Parietal lobe (tissue), 1 donor: Measurements from ENCODE around the gene RSPH6A. TPM values are rescaled to one million over a fixed set of nuclear protein-coding genes. Genes with fewer than 3 reads are reported as not detected.

ENCODE experiments used
- total RNA-seq: library from RNA; depleted of rRNA; stranded (reverse); fragments of >200 nt; gene quantifications from one replicate; pipeline ENCODE4 v1.2.3, GENCODE V29; 2014

Gene RSPH6A
- total RNA-seq: 0.31 TPM

GRCh38 chr19:45814851-45815480 is at the start of gene RSPH6A:
TSS of gene RSPH6A (minus strand) at chr19:45815308. CDS start at chr19:45815176, 132 bp downstream.

DNA sequence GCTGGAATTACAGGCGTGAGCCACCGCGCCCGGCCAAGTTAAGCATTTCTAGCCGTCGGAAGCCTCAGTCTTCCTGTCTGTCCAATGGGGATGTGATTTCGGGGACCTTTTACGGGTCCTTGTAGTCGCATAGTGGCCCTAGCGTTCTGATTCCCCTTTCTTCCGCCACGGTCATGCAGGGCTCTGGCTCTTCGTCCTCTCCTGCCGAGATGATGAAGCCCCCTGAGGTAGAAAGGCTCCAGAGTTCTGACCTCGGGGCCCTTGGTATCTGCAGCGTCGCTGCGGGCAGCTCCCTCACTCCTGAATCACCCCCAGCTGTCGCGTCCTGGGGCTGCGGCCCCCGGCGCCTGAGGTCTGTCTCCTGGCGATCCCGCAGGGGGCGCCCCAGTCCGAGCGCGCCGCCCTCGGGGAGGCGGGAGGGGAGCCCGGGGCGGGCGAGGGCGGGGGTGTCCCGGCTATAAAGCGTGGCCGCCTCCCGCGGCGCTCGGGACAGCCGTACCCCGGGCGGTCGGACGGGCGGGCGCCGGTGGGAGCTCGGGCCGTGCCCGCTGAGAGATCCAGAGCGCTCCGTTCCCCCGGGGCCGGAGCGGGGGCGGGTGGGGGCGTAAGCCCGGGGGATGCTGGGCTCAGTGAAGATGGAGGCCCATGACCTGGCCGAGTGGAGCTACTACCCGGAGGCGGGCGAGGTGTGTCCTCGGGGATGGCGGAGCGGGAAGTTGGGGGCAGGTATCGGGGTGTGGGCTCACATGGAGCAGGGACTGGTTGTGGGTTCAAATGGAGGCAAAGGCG is 48.9 kb upstream of the RSPH6A start, which contains the start of gene FOXA3:
FOXA3 (plus strand) TSS at position 487 of the 789 bp plus-strand sequence; CDS start at position 618, 131 bp downstream.

GRCh38 chr19:45862564-45863334 is 47.6 kb upstream of the RSPH6A start, which contains the start of gene SYMPK:
TSS of gene SYMPK (minus strand) at chr19:45863147. CDS start at chr19:45854495, 8,652 bp downstream.

GRCh38 chr19:45792470-45793177 is 22.5 kb downstream of the RSPH6A start, which contains the start of gene DMWD:
TSS of gene DMWD (minus strand) at chr19:45792845. CDS start at chr19:45792756, 89 bp downstream.

GRCh38 chr19:45782162-45782691 is 32.9 kb downstream of the RSPH6A start, which contains the start of gene DMPK:
TSS of gene DMPK (minus strand) at chr19:45782490. CDS start at chr19:45782352, 138 bp downstream.

GRCh38 chr19:45768984-45769782 is 45.9 kb downstream of the RSPH6A start, which contains the start of gene SIX5:
TSS of gene SIX5 (minus strand) at chr19:45769252. CDS start at chr19:45768844, 408 bp downstream.

Other genes with a start within 250 kb of the RSPH6A start
- 2.2 TPM for gene OPA3, start 230.5 kb downstream of the RSPH6A start, total RNA-seq
- gene GPR4, start 213.1 kb downstream of the RSPH6A start, total RNA-seq: 0.31 TPM
- 55.1 TPM for gene EML2, start 175.9 kb downstream of the RSPH6A start, total RNA-seq
- gene GIPR, start 147.1 kb downstream of the RSPH6A start, total RNA-seq: 0.31 TPM
- gene SNRPD2, start 123.4 kb downstream of the RSPH6A start, total RNA-seq: 84.5 TPM
- gene QPCTL, start 122.6 kb downstream of the RSPH6A start, total RNA-seq: 4.7 TPM
- gene FBXO46, start 84.4 kb downstream of the RSPH6A start, total RNA-seq: 14.7 TPM
- gene MEIOSIN, start 81.9 kb downstream of the RSPH6A start, total RNA-seq: not detected
- gene SIX5, start 46.1 kb downstream of the RSPH6A start, total RNA-seq: 0.63 TPM
- gene DMPK, start 32.8 kb downstream of the RSPH6A start, total RNA-seq: 36.0 TPM
- gene DMWD, start 22.5 kb downstream of the RSPH6A start, total RNA-seq: 85.8 TPM
- gene SYMPK, start 47.8 kb upstream of the RSPH6A start, total RNA-seq: 33.5 TPM
- not detected for gene FOXA3, start 49.0 kb upstream of the RSPH6A start, total RNA-seq
- 28.8 TPM for gene IRF2BP1, start 70.8 kb upstream of the RSPH6A start, total RNA-seq
- gene MYPOP, start 87.3 kb upstream of the RSPH6A start, total RNA-seq: 1.9 TPM
- gene NANOS2, start 99.5 kb upstream of the RSPH6A start, total RNA-seq: not detected
- 28.2 TPM for gene NOVA2, start 158.6 kb upstream of the RSPH6A start, total RNA-seq
- 4.4 TPM for gene CCDC61, start 180.2 kb upstream of the RSPH6A start, total RNA-seq
- not detected for gene PGLYRP1, start 207.7 kb upstream of the RSPH6A start, total RNA-seq
- 4.1 TPM for gene IGFL4, start 225.7 kb upstream of the RSPH6A start, total RNA-seq